OCI-LY3 (cell line): ENCODE measurements around the gene KRT8.

Source experiments
- CTCF ChIP-seq: fragments of 200-600, 300-600 bp; sonication (generic); IDR thresholded peaks from 2 replicates; pipeline ENCODE4 v1.5.1; 2014; ENCODE audit warnings: antibody characterized with exemption, low read length, low read depth
- EZH2phosphoT487 ChIP-seq: fragments of 200-600 bp; shearing (Covaris generic); IDR thresholded peaks from 2 replicates; pipeline ENCODE4 v1.6.1; 2018; ENCODE audit warnings: antibody characterized with exemption, mixed run types, low read depth

- TF ChIP-seq CTCF (no peak), EZH2phosphoT487 (no peak)
Observed at GRCh38 chr12:52890417-52890816, 14.5 kb downstream of the KRT8 start.
